Activated CD4-positive, alpha-beta T cell treated with anti-CD3 and anti-CD28 coated beads, Interleukin-2, amount 10 ng/mL, durations not matched to agents 7 days and 5 days (primary cell): Measurements from ENCODE around the gene FLT3. TPM values are rescaled to one million over a fixed set of nuclear protein-coding genes. Genes with fewer than 3 reads are reported as not detected.
A peak's percentile ranks its signal among the peaks of the same experiment; 100 is the strongest.
"Not testable (repeated sequence)": the region's sequence is repeated elsewhere in the genome, so short reads cannot be mapped to it uniquely, and the experiment has no call there.

ENCODE experiments used
- CTCF ChIA-PET: fragments of 350-600 bp; sonication (Branson Sonifier 250); formaldehyde crosslinking; loops from one replicate; lab custom pipeline; 2021; ENCODE audit warnings: antibody characterized with exemption; lab: Charles Lee
- POLR2A ChIA-PET: fragments of 350-600 bp; sonication (Branson Sonifier 250); formaldehyde crosslinking; loops from one replicate; lab custom pipeline; 2021; ENCODE audit warnings: antibody characterized with exemption; lab: Charles Lee
- DNase-seq: peaks from one replicate; pipeline ENCODE4 v3.0.0-alpha.2; 2020
- H3K27ac Mint-ChIP-seq: one replicate; pipeline ENCODE4 v1.8.0; 2021; ENCODE audit warnings: mild to moderate bottlenecking, moderate library complexity, mixed read lengths
- H3K27me3 Mint-ChIP-seq: one replicate; pipeline ENCODE4 v1.8.0; 2021; ENCODE audit warnings: mixed read lengths
- H3K36me3 Mint-ChIP-seq: one replicate; pipeline ENCODE4 v1.8.0; 2021; ENCODE audit warnings: low read depth, mixed read lengths
- H3K4me1 Mint-ChIP-seq: one replicate; pipeline ENCODE4 v1.8.0; 2021; ENCODE audit warnings: mixed read lengths
- H3K4me3 Mint-ChIP-seq: one replicate; pipeline ENCODE4 v1.8.0; 2021; ENCODE audit warnings: mild to moderate bottlenecking, moderate library complexity, mixed read lengths
- H3K9me3 Mint-ChIP-seq: one replicate; pipeline ENCODE4 v1.8.0; 2021; ENCODE audit warnings: mixed read lengths
- total RNA-seq, 2 experiments: library from RNA; stranded (reverse); gene quantifications; one replicate each; pipeline ENCODE4 v1.2.3, GENCODE V29; 2021

FLT3 gene
- total RNA-seq, 2 experiments from 2014 or later, result not detected

DNA sequence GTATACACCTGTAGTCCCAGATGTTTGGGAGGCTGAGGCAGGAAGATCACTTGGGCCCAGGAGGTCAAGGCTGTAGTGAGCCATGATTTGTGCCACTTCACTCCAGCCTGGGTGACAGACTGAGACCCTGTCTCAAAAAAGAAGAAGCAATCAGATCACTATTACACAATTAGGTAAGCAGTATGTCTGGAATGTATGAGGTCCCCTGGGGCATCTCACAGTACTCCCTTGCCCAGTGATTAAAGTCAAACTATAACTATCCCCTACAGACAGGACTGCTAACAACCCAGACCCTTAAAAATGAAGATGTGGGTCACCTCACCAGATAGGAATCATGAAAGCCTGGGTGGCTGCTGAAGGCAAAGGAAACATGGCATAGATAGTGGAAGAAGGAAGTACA is 28.6 kb upstream of the FLT3 start:
- H3K9me3 Mint-ChIP-seq, result no peaks in the 10 kb centered on the region
- H3K27me3 Mint-ChIP-seq, result peaks cover 8% of the 10 kb centered on the region
- CTCF ChIA-PET, result interaction anchor here (0.6 kb wide), 1 partner anchor 101 kb away, joined by 4 read pairs; no protein-coding TSS in a partner anchor
- H3K36me3 Mint-ChIP-seq, result no peaks in the 10 kb centered on the region
- no peak overlapping the region for H3K27ac Mint-ChIP-seq
- POLR2A ChIA-PET, result no interaction called here
- DNase-seq, result no peak
- H3K4me3 Mint-ChIP-seq, result no peak overlapping the region
- no peaks in the 10 kb centered on the region for H3K4me1 Mint-ChIP-seq

DNA sequence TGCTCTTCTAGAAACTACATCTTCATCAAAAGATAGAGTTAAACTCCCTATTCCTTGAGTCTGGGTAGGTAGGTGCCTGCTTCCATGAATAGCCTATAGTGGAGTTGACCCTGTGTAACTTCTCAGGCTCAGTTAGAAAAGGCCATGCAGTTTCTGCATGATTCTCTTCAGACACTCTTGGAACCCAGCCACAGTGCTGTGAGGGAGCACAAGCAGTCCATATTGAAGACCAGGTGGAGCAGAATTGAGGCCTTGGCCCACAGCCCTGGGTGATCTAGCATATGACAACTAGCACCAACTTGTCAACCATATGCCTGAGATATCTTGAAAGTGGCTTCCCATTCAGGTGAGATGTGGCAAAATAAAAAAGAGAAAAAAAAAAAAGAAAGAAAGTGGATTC is 27.7 kb upstream of the FLT3 start:
- ChIA-PET CTCF (interaction anchor here (0.6 kb wide), 1 partner anchor 102 kb away, joined by 4 read pairs; no protein-coding TSS in a partner anchor), POLR2A (no interaction called here)
- H3K4me3 Mint-ChIP-seq, result no peak overlapping the region
- H3K9me3 Mint-ChIP-seq, result no peaks in the 10 kb centered on the region
- no peak overlapping the region for H3K27ac Mint-ChIP-seq
- DNase-seq, result no peak
- no peaks in the 10 kb centered on the region for H3K4me1 Mint-ChIP-seq
- H3K27me3 Mint-ChIP-seq, result peaks cover 8% of the 10 kb centered on the region
- H3K36me3 Mint-ChIP-seq, result no peaks in the 10 kb centered on the region

DNA sequence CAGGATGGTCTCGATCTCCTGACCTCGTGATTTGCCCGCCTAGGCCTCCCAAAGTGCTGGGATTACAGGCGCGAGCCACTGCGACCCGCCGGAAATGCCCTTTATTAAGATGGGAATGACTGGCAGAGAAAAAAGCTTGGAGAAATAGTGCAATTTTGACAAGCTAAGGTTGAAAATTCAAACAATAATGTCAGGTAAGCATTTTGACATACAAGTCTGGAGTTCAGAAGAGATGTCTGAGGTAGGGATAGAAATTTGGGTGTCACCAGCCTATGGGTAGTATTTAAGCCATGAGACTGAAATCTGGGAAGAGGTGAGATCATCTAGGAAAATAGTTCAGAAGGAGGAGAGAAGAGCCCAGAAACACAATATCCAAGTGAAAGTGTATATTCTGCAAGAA is 20.8 kb upstream of the FLT3 start:
- CTCF ChIA-PET, result no interaction called here
- H3K4me3 Mint-ChIP-seq, result no peak overlapping the region

DNA sequence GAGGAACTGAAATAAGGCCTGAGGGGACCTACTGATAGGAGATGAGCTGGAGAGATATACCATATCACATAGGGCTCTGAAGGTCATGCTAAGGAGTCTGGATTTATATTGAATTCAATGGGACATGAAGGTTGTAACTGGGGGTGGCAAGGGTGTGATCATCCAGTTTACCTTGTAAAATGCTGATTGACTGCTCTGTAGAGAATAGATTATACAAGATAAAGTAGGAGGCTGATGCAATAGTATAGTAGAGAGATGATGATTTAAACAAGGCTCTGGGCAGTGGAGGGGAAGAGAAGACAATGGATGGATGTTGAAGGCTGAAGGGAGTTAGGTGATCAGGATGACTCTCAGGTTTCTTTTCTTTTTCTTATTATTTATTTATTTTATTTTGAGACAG is 19.9 kb upstream of the FLT3 start:
- no peaks in the 10 kb centered on the region for H3K9me3 Mint-ChIP-seq
- no peaks in the 10 kb centered on the region for H3K36me3 Mint-ChIP-seq
- ChIA-PET POLR2A (no interaction called here), CTCF (no interaction called here)
- no peak overlapping the region for H3K4me3 Mint-ChIP-seq
- no peak overlapping the region for H3K27ac Mint-ChIP-seq
- peaks cover 9% of the 10 kb centered on the region for H3K27me3 Mint-ChIP-seq
- peaks cover 5% of the 10 kb centered on the region for H3K4me1 Mint-ChIP-seq
- no peak for DNase-seq

More for the DNA sequence above, 20.8 kb upstream of the FLT3 start:
- Mint-ChIP-seq H3K36me3 (no peaks in the 10 kb centered on the region), H3K27me3 (peaks cover 9% of the 10 kb centered on the region), H3K4me1 (peaks cover 5% of the 10 kb centered on the region), H3K9me3 (no peaks in the 10 kb centered on the region), H3K27ac (no peak overlapping the region)
- POLR2A ChIA-PET, result no interaction called here
- DNase-seq, result no peak

DNA sequence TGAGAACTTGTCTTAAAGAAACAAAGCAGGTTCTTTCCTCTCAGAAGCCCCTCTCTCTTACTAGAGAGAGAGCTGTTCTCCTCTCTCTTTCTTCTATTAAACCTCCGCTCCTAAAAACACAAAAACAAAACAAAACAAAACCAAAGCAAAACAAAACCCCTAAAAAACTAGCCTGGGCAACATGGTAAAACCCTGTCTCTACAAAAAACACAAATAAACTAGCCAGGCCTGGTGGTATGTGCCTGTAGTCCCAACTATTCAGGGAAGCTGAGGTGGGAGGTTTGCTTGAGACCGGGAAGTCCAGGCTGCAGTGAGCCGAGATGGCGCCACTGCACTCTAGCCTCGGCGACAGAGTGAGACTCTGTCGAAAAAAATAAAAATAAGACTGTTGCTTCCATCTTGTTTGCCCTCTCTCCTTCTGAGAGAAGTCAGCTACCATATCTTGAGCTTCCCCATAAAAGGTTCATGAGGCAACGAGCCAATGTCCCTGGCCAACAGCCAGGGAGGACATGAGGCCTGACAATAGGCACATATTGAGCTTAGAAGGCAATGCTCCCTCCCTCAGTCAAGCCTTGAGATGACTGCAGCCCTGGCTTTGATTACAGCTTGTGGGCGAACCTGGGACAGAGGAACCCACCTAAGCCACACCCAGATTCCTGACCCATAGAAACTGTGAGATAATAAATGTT is 17.5 kb upstream of the FLT3 start:
- peaks cover 5% of the 10 kb centered on the region for H3K4me1 Mint-ChIP-seq
- ChIA-PET CTCF (no interaction called here), POLR2A (interaction anchor here (0.5 to 0.6 kb wide), 2 partner anchors 9 to 586 kb away, joined by 5 read pairs; no protein-coding TSS in a partner anchor)
- H3K4me3 Mint-ChIP-seq, result no peak overlapping the region
- H3K9me3 Mint-ChIP-seq, result no peaks in the 10 kb centered on the region
- H3K27ac Mint-ChIP-seq, result no peak overlapping the region
- H3K27me3 Mint-ChIP-seq, result peaks cover 9% of the 10 kb centered on the region
- no peak for DNase-seq
- H3K36me3 Mint-ChIP-seq, result no peaks in the 10 kb centered on the region

DNA sequence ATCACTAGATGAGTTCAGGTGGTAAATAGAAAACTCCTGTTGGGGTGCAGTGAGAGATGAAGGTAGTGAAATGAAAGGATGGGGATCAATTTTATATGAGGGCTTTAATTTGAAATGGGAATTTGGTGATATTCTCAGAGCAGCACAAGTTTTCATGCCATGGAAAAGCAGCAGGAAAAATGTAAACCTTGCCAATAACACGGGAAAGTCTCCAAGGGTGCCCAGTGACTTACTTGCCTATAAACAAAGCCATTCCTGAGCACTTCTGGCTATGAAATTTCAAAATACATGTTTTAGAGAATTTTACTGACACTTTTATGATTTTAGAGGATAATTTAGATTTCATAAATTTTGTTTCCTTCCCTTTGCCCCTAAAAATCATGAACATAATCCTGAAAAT is 16.4 kb upstream of the FLT3 start:
- H3K4me1 Mint-ChIP-seq, result no peaks in the 10 kb centered on the region
- DNase-seq, result no peak
- H3K9me3 Mint-ChIP-seq, result no peaks in the 10 kb centered on the region
- no peak overlapping the region for H3K27ac Mint-ChIP-seq
- peaks cover 9% of the 10 kb centered on the region for H3K27me3 Mint-ChIP-seq
- H3K36me3 Mint-ChIP-seq, result no peaks in the 10 kb centered on the region
- no peak overlapping the region for H3K4me3 Mint-ChIP-seq
- CTCF ChIA-PET, result no interaction called here
- POLR2A ChIA-PET, result no interaction called here

DNA sequence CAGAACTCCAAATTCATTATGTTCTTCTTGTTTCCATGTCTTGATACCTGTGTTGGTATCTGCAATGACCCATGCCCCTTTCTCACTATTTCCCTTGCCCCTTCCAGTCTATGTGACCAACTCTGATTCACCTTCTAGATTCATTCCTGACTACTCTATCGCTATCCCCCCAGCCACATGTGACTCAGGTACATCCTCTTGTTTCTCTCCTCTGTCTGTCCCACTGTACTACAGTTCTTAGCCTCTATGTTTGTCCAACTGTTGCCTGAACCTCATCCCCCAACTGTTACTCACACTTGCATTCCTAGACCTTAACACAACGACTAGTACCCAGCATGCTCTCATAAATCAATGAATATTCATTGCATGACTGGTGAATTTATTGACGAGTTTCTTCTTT is 10.0 kb upstream of the FLT3 start:
- CTCF ChIA-PET, result no interaction called here
- Mint-ChIP-seq H3K4me1 (no peaks in the 10 kb centered on the region), H3K4me3 (no peak overlapping the region), H3K36me3 (no peaks in the 10 kb centered on the region), H3K27me3 (peaks cover 14% of the 10 kb centered on the region), H3K9me3 (no peaks in the 10 kb centered on the region), H3K27ac (no peak overlapping the region)
- no peak for DNase-seq
- POLR2A ChIA-PET, result no interaction called here

DNA sequence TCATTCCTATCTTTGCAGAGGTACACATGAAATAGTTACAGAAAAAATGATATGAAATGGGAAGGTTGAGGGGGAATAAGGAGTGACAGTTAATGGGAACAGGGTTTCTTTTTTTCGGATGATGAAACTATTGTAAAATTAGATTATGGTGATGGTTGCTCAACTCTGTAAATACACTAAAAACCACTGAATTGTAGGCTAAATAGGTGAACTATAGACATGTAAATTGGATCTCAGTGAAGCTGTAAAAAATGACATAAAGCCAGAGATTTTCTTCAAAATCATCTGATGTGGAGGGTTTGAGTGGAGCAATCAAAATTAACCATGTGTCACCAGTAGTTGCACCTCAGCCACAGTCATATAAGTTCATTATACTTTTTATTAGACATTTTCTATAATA is 6.6 kb upstream of the FLT3 start:
- H3K9me3 Mint-ChIP-seq, result no peaks in the 10 kb centered on the region
- no peak overlapping the region for H3K27ac Mint-ChIP-seq
- no peaks in the 10 kb centered on the region for H3K36me3 Mint-ChIP-seq
- no peaks in the 10 kb centered on the region for H3K4me1 Mint-ChIP-seq
- no peak for DNase-seq
- H3K4me3 Mint-ChIP-seq, result no peak overlapping the region
- ChIA-PET POLR2A (no interaction called here), CTCF (no interaction called here)
- H3K27me3 Mint-ChIP-seq, result peaks cover 34% of the 10 kb centered on the region

DNA sequence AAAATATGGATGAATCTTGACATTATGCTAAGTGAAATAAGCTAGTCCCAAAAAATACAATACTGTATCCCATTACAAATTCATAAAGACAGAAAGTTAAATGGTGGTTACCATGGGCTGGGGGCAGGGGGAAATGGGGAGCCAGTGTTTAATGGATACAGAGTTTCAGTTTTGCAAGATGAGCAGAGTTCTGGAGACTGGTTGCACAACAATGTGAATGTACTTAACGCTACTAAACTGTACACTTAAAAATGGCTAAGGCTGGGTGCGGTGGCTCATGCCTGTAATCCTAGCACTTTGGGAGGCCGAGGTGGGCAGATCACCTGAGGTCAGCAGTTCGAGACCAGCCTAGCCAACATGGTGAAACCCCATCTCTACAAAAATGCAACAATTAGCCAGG is 1.5 kb upstream of the FLT3 start:
- H3K9me3 Mint-ChIP-seq, DNase-seq, H3K36me3 Mint-ChIP-seq, CTCF ChIA-PET, POLR2A ChIA-PET, H3K4me3 Mint-ChIP-seq, H3K27ac Mint-ChIP-seq: not testable (repeated sequence)
- Mint-ChIP-seq H3K4me1 (peaks cover 11% of the 10 kb centered on the region), H3K27me3 (peaks cover 56% of the 10 kb centered on the region)

DNA sequence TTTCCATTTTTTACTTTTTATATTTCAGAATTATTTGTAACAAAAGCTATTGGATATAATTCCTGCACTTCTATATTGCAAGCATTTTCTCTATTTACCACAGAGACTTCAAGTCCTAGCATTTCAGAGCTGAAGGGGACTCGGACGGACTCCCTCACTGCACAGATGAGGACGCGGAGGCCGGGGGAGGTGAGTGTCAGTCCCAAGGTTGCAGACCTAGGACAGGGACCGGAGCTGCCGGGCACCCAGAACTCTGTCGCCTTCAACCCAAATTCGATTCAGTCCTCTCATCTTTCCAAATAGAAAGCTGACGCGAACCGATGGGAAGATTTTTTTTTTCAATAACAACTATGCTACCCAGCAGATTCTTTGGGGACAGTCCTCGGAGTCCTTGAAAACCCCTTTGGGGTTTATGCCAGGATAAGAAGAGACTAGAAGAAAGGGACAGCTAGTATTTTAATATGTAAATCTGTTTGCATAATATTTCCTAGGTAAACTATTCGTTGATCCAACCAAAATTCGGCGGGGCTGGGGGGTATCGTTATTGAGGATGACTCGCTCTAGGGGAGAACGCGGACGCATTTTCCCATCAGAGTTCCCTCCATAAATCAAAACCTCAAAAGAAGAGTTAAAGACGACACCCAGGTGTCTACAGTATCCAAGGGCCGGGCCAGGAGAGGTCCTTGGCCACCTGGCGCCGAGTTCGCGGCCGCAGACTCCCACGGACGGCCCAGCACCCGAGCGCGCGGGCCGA is 803 bp downstream of the FLT3 start:
- Mint-ChIP-seq H3K4me3 (peak overlapping the region; percentile 55), H3K27me3 (peaks cover 59% of the 10 kb centered on the region), H3K9me3 (no peaks in the 10 kb centered on the region), H3K27ac (no peak overlapping the region), H3K4me1 (peaks cover 11% of the 10 kb centered on the region), H3K36me3 (no peaks in the 10 kb centered on the region)
- CTCF ChIA-PET, result interaction anchor here (1.1 kb wide), 1 partner anchor 23 kb away, joined by 4 read pairs; no protein-coding TSS in a partner anchor
- POLR2A ChIA-PET, result no interaction called here
- DNase-seq, result no peak

DNA sequence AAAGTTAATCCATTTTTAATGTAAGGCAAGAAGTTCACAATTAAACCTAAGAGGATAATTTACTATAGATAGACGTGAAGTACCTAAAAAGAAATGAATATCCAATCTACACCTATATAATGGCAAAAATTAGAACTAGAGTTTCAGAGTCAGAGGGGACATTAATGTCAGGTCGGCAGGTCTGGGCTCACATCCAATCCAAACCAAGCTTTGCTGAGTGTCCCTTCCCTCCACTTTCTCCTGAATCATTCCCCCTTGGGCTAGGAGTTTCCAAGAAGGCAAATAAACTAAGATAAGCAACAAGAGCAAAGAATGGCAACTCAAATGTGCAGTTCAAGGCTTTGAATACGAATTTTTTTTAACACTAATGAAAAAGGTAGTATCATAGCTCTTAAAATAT is 2.9 kb downstream of the FLT3 start:
- H3K27me3 Mint-ChIP-seq, result peaks cover 54% of the 10 kb centered on the region
- peaks cover 11% of the 10 kb centered on the region for H3K4me1 Mint-ChIP-seq
- POLR2A ChIA-PET, result no interaction called here
- no peaks in the 10 kb centered on the region for H3K36me3 Mint-ChIP-seq
- H3K9me3 Mint-ChIP-seq, result no peaks in the 10 kb centered on the region
- no peak overlapping the region for H3K4me3 Mint-ChIP-seq
- CTCF ChIA-PET, result no interaction called here
- no peak for DNase-seq
- H3K27ac Mint-ChIP-seq, result no peak overlapping the region

DNA sequence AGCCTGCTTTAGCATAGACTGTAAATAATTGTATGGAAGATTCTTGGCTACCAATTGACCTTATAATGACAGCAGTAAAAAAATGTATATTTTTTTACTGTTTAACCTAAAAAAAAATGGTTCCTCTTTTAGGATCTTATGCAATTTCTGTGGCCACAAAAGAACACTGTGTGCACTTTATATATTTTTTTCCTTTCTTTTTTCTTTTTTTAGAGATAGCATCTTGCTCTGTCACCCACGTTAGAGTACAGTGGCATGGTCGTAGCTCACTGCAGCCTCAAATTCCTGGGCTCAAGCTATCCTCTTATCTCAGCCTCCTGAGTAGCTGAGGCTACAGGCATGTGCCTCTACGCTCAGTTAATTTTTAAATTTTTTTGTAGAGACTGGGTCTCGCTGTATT is 6.1 kb downstream of the FLT3 start:
- Mint-ChIP-seq H3K9me3 (no peaks in the 10 kb centered on the region), H3K27ac (no peak overlapping the region), H3K4me1 (peaks cover under 1% of the 10 kb centered on the region), H3K36me3 (no peaks in the 10 kb centered on the region), H3K4me3 (no peak overlapping the region), H3K27me3 (peaks cover 34% of the 10 kb centered on the region)
- no peak for DNase-seq
- POLR2A ChIA-PET, result no interaction called here
- CTCF ChIA-PET, result no interaction called here

DNA sequence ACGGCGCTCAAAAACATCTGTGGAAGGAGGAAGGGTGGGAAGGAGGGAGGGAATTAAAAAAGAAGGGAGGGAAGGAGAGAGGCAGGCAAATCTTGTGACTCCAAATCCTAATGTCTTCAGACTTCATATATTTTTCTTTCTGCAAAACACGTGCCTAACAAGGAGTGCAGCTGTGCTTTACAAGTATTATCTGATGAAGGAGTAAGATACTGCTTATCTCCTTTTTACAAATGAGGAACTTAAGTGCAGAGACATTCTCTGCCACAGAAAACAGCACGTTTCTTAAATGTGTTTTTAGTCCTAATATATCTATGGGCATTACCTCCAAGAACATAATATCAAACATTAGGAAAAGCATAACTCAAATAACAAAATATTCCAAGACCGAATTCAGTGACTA is 6.5 kb downstream of the FLT3 start:
- ChIA-PET POLR2A (no interaction called here), CTCF (no interaction called here)
- Mint-ChIP-seq H3K4me3 (no peak overlapping the region), H3K9me3 (no peaks in the 10 kb centered on the region), H3K36me3 (no peaks in the 10 kb centered on the region), H3K27me3 (peaks cover 32% of the 10 kb centered on the region), H3K27ac (no peak overlapping the region), H3K4me1 (no peaks in the 10 kb centered on the region)
- DNase-seq, result no peak
